Thoracic aorta (tissue), 2 donors: ENCODE data around the gene TGM2. TPM values are rescaled to one million over a fixed set of nuclear protein-coding genes. Genes with fewer than 3 reads are reported as not detected.

ENCODE experiments used
- ATAC-seq: fragments of 150-250 bp; one replicate; pipeline ENCODE4 v1.8.0; 2017; ENCODE audit warnings: low read depth; ENCODE audit not compliant: insufficient number of reproducible peaks, low FRiP score
- DNase-seq: peaks from one replicate; pipeline ENCODE4 v3.0.0-alpha.2; 2020; ENCODE audit warnings: low spot score
- H3K27ac ChIP-seq, 2 donors: fragments of 200-600 bp; sonication (generic); 1 replicate in 1 of 2; 2 replicates in 1 of 2; pipeline ENCODE4 v1.5.1; 2016; ENCODE audit warnings: mild to moderate bottlenecking in 2 of 2, moderate library complexity in 2 of 2
- H3K27me3 ChIP-seq: fragments of 200-600 bp; sonication (generic); replicated peaks from 2 replicates; pipeline ENCODE4 v1.6.0; 2016; ENCODE audit warnings: mild to moderate bottlenecking; ENCODE audit not compliant: insufficient read depth
- H3K36me3 ChIP-seq: fragments of 200-600 bp; sonication (generic); one replicate; pipeline ENCODE4 v1.5.1; 2016
- H3K4me1 ChIP-seq, 2 donors: fragments of 200-600 bp; sonication (generic); 1 replicate in 1 of 2; 2 replicates in 1 of 2; pipeline versions ENCODE4 v1.5.1 to v1.6.0; 2016; ENCODE audit warnings: low read depth in 2 of 2, mild to moderate bottlenecking in 1 of 2; ENCODE audit not compliant: control insufficient read depth in 1 of 2
- H3K4me3 ChIP-seq: fragments of 200-600 bp; sonication (generic); 2 replicates; pipeline ENCODE4 v1.5.1; 2016; ENCODE audit warnings: mild to moderate bottlenecking
- H3K9me3 ChIP-seq: fragments of 200-600 bp; sonication (generic); 2 replicates; pipeline ENCODE4 v1.5.1; 2016
- total RNA-seq, 2 donors: library from RNA; depleted of rRNA; stranded (reverse); fragments of >200 nt; gene quantifications; one replicate each; pipeline versions ENCODE4 v1.1.0 to v1.2.3, GENCODE V29; 2016
- TF ChIP-seq, protein P1 (sequence below): fragments of 200-600 bp; sonication (generic); IDR thresholded peaks from one replicate; pipeline ENCODE4 v1.5.1; 2019; ENCODE audit warnings: antibody characterized with exemption

Gene TGM2
- total RNA-seq, 2 donors from 2014 or later: 371 to 755 TPM

DNA sequence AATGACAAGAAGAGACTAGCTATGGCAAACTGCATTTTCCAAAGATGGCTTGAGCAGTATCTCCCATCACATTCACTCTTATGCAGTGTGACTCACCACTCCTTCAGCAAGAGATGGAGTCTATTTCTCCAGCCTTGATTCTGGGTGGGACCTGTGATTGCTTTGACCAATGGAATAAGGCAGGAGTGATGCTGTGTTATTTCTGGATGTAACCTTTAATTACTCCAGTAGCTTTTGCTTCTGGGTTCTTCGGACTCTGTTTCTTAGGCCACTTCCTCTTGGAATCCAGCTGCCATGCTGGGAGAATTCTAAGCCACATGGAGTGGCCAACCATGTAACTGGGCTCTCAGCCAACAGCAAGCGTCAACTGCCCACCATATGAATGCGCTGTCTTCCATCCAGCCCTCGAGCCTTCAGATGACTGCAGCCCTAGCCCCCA lies 50.7 kb downstream of the TGM2 start:
- ATAC-seq (no peak), DNase-seq (no peak)
- TF ChIP-seq, protein P1, sequence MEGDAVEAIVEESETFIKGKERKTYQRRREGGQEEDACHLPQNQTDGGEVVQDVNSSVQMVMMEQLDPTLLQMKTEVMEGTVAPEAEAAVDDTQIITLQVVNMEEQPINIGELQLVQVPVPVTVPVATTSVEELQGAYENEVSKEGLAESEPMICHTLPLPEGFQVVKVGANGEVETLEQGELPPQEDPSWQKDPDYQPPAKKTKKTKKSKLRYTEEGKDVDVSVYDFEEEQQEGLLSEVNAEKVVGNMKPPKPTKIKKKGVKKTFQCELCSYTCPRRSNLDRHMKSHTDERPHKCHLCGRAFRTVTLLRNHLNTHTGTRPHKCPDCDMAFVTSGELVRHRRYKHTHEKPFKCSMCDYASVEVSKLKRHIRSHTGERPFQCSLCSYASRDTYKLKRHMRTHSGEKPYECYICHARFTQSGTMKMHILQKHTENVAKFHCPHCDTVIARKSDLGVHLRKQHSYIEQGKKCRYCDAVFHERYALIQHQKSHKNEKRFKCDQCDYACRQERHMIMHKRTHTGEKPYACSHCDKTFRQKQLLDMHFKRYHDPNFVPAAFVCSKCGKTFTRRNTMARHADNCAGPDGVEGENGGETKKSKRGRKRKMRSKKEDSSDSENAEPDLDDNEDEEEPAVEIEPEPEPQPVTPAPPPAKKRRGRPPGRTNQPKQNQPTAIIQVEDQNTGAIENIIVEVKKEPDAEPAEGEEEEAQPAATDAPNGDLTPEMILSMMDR: no peak
- Histone ChIP-seq H3K36me3 (no peaks in the 10 kb centered on the region), H3K27ac (no peak overlapping the region), H3K9me3 (no peaks in the 10 kb centered on the region), H3K4me3 (no peak overlapping the region), H3K4me1 (peaks cover 22 to 41% of the 10 kb centered on the region in 2 donors), H3K27me3 (no peaks in the 10 kb centered on the region)

DNA sequence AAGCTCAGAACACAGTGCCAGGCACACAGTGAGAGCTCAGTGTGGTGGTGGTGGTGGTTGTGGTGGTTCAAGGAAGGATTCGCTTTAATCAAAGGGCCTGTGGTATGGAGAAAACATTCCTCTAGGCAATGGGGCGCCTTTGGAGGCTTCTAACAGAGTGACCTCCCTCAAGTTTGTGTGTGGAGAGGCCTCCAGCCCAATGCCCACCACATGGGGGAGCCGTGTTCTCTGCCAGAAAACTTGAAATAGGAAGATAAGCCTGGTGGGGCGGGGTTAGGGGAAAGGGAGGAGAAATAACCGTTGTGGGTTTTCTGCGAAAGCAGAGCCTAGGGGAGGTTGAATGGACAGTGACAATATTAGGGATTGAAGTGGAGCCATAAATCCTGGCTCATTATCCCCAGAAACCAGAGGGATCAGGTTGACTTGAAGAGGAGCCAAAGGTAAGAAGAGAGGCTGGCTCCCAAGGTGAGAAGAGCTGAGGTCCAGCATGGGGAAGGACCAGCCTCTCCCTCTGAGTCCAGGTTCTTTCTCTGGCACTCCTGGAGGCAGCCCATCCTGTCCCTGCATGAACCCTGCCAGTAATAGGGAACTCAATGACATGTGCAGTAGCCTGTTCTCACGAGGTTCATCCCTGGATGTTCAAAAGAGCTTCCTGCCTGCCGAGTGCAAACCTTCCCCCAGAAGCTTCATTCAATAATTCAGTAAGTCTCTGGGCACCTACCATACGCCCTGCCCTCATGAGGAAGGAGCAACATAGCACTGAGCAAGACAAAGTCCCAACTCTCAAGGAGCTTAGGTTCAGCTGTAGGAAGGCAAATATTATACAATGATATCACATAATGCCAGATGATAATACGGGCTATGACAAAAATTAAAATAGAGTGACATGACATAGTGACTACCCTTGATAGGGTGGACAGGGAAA lies 51.4 kb downstream of the TGM2 start:
- H3K36me3 ChIP-seq: no peaks in the 10 kb centered on the region
- H3K4me1 ChIP-seq: peaks cover 29 to 48% of the 10 kb centered on the region in 2 donors
- TF ChIP-seq, protein P1: no peak

DNA sequence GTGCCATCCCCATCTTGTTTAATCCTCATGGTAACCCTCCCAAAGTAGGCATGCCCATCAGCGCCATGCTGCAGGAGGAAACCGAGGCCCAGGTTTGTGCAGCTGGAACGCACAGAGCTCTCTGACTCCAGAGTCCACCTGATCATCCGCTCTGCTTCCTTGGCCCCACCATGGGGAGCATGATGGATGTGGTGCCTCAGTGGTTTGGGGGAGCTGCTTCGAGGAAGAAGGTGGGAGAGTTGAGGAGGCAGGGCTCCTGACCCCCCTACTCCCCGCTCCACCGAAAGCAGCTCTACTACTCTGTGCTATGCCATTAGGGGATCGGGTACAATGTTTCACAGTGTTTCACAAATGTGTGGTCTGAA lies 52.2 kb downstream of the TGM2 start:
- peak overlapping the region in 1 of 2 donors; percentile 10 for H3K27ac ChIP-seq
- ATAC-seq (no peak), DNase-seq (no peak)
- TF ChIP-seq, protein P1: no peak
- H3K4me1 ChIP-seq: peaks cover 34 to 52% of the 10 kb centered on the region in 2 donors
- H3K27me3 ChIP-seq: no peaks in the 10 kb centered on the region
- H3K9me3 ChIP-seq: no peaks in the 10 kb centered on the region
- H3K36me3 ChIP-seq: no peaks in the 10 kb centered on the region
- no peak overlapping the region for H3K4me3 ChIP-seq

More for the DNA sequence above, 51.4 kb downstream of the TGM2 start:
- DNase-seq (no peak), ATAC-seq (no peak)
- Histone ChIP-seq H3K27ac (peak overlapping the region in 1 of 2 donors; percentile 10), H3K27me3 (no peaks in the 10 kb centered on the region), H3K9me3 (no peaks in the 10 kb centered on the region), H3K4me3 (no peak overlapping the region)

DNA sequence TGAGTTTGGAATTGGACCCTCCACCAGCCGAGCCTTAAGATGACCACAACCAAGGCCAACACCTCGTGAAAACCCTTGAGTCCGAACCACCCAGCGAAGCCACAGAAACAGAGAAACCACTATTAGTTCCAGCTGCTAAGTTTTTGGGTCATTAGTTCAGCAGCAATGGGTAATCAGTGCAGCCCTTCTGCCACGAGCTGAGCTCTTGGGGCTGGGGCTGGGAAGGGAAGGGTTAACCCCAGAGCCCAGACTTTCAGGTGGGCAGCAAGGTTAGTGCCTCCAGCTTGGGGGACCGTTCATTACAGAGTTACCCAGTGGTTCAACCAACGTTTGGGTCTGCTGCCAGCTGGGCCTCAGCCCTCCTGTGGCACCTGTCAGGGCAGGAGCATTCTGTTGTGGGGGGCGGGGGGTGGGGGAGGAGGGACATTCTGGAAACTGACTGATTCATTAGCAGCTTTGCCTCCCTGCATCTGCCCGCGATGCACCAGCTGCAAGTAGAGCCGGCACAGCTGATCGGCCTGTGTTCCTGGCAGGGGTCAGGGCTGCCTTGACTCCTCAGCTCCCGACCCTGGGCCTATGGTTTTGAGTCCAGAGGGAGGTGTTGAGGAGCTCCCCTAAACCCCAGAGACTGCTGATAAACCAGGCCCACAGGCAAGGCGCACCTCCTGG lies 52.7 kb downstream of the TGM2 start:
- Histone ChIP-seq H3K9me3 (no peaks in the 10 kb centered on the region), H3K4me3 (no peak overlapping the region), H3K27ac (peak overlapping the region; percentile 83 to 91), H3K36me3 (no peaks in the 10 kb centered on the region), H3K4me1 (peaks cover 34 to 50% of the 10 kb centered on the region in 2 donors), H3K27me3 (no peaks in the 10 kb centered on the region)
- no peak for DNase-seq
- ATAC-seq: no peak
- TF ChIP-seq, protein P1: no peak
